ENCODE results near the gene ABLIM3.

The ABLIM3 gene

DNA sequence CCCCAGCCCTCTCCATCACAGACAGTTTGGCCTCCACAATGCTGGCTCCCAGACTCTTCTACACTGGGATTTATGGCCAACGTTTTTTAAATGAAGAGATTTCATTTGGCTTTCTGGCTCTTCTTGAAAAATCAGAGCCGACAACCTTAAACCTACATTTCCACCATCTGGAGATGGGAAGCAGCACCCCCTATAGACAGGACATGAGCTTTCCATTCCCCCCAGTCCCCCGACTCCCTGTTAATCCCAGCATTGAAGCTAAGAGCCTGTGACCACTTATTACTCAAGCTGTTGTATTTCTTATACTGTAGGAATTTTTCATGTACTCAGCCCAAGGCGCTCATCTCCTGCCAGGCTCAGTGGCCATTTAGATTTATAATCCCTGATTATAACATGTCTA is 96.4 kb downstream of the ABLIM3 start:
- Histone ChIP-seq H4K20me1 (ENCODE audit: insufficient read depth, low read length) (no peaks in the 10 kb centered on the region), H3K4me1 (ENCODE audit: low read length) (no peaks in the 10 kb centered on the region), H3K36me3 (replicated peaks; ENCODE audit: insufficient read depth, low read length) (no peaks in the 10 kb centered on the region), H3K9me2 (replicated peaks; ENCODE audit: insufficient read depth, low read length) (no peaks in the 10 kb centered on the region), H3K4me2 (ENCODE audit: low read depth, low read length) (no peak overlapping the region), H3K4me3 (ENCODE audit: low read length) (no peak overlapping the region), H3F3A (ENCODE audit: insufficient read depth, low read length) (no peaks in the 10 kb centered on the region), H3K9ac (ENCODE audit: low read length) (no peak overlapping the region), H3K79me2 (ENCODE audit: low read length) (no peaks in the 10 kb centered on the region), H3K27me3 (replicated peaks; ENCODE audit: insufficient read depth, low read length) (no peaks in the 10 kb centered on the region), H3K27ac (ENCODE audit: low read length) (no peak overlapping the region), H3K9me3 (replicated peaks; ENCODE audit: insufficient read depth, low read length) (no peaks in the 10 kb centered on the region), H2AFZ (ENCODE audit: low read length) (no peak overlapping the region)
- no peak for DNase-seq
- TF ChIP-seq, protein P1, sequence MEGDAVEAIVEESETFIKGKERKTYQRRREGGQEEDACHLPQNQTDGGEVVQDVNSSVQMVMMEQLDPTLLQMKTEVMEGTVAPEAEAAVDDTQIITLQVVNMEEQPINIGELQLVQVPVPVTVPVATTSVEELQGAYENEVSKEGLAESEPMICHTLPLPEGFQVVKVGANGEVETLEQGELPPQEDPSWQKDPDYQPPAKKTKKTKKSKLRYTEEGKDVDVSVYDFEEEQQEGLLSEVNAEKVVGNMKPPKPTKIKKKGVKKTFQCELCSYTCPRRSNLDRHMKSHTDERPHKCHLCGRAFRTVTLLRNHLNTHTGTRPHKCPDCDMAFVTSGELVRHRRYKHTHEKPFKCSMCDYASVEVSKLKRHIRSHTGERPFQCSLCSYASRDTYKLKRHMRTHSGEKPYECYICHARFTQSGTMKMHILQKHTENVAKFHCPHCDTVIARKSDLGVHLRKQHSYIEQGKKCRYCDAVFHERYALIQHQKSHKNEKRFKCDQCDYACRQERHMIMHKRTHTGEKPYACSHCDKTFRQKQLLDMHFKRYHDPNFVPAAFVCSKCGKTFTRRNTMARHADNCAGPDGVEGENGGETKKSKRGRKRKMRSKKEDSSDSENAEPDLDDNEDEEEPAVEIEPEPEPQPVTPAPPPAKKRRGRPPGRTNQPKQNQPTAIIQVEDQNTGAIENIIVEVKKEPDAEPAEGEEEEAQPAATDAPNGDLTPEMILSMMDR (IDR thresholded peaks at IDR 0.05; ENCODE audit: low read length): no peak
- TF ChIP-seq EZH2 (optimal IDR thresholded peaks at IDR 0.05; ENCODE audit: low read depth, low read length): no peak
- no peak for TF ChIP-seq EZH2phosphoT487 (IDR thresholded peaks at IDR 0.05; ENCODE audit: low read length)

DNA sequence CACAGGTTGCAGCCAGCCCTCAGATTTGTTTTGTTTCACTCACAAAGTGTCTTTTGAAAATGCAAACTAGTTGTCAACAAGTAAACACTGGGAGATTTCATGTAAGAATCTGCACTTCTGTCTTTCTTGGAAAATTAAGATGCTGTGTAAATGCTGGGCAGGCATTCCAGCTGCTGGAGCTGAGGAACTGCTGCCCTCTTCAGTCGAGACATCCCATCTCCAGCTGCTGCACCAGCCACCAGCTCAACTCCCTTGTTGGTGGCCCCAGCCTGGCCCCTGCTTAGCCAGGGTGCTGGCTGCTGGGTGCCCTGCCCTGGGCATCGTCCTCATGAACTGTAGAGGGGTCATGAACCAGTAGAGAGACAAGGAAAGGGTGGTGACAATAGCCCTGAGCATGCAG is 97.2 kb downstream of the ABLIM3 start:
- Histone ChIP-seq H3K36me3 (replicated peaks; ENCODE audit: insufficient read depth, low read length) (no peaks in the 10 kb centered on the region), H3K79me2 (ENCODE audit: low read length) (no peaks in the 10 kb centered on the region)
- DNase-seq: no peak

DNA sequence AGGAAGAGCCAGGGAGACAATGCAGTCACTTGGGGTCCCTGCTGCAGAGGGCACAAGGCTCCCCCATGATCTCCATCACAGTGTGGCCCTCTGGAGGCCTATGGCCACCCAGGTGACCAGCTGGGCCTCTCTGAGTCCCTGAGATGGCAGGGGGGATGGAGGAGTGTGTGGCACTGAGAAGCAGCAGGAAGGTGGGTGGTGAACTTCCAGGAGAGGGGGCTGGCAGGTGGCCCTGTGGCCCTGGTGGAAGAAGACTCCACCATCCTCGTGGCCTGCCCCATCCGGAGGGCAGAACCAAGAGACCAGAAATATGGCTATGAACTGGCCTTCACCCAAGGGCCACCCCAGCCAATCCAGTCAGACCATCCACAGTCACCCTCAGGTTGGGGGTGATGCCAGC is 98.6 kb downstream of the ABLIM3 start:
- no peak overlapping the region for H2AFZ ChIP-seq (ENCODE audit: low read length)
- H4K20me1 ChIP-seq (ENCODE audit: insufficient read depth, low read length): no peaks in the 10 kb centered on the region
- no peaks in the 10 kb centered on the region for H3K79me2 ChIP-seq (ENCODE audit: low read length)
- no peak overlapping the region for H3K4me3 ChIP-seq (ENCODE audit: low read length)
- H3K9me3 ChIP-seq (replicated peaks; ENCODE audit: insufficient read depth, low read length): no peaks in the 10 kb centered on the region
- TF ChIP-seq EZH2 (optimal IDR thresholded peaks at IDR 0.05; ENCODE audit: low read depth, low read length): no peak
- TF ChIP-seq EZH2phosphoT487 (IDR thresholded peaks at IDR 0.05; ENCODE audit: low read length): no peak
- TF ChIP-seq, protein P1 (IDR thresholded peaks at IDR 0.05; ENCODE audit: low read length): no peak
- DNase-seq: no peak
- no peak overlapping the region for H3K27ac ChIP-seq (ENCODE audit: low read length)
- no peaks in the 10 kb centered on the region for H3F3A ChIP-seq (ENCODE audit: insufficient read depth, low read length)
- H3K4me2 ChIP-seq (ENCODE audit: low read depth, low read length): no peak overlapping the region
- no peaks in the 10 kb centered on the region for H3K9me2 ChIP-seq (replicated peaks; ENCODE audit: insufficient read depth, low read length)
- H3K9ac ChIP-seq (ENCODE audit: low read length): no peak overlapping the region
- no peaks in the 10 kb centered on the region for H3K4me1 ChIP-seq (ENCODE audit: low read length)
- no peaks in the 10 kb centered on the region for H3K36me3 ChIP-seq (replicated peaks; ENCODE audit: insufficient read depth, low read length)
- no peaks in the 10 kb centered on the region for H3K27me3 ChIP-seq (replicated peaks; ENCODE audit: insufficient read depth, low read length)

More for the DNA sequence above, 97.2 kb downstream of the ABLIM3 start:
- Histone ChIP-seq H3K4me3 (ENCODE audit: low read length) (no peak overlapping the region), H3K4me1 (ENCODE audit: low read length) (no peaks in the 10 kb centered on the region), H4K20me1 (ENCODE audit: insufficient read depth, low read length) (no peaks in the 10 kb centered on the region), H3F3A (ENCODE audit: insufficient read depth, low read length) (no peaks in the 10 kb centered on the region), H3K4me2 (ENCODE audit: low read depth, low read length) (no peak overlapping the region), H3K9me3 (replicated peaks; ENCODE audit: insufficient read depth, low read length) (no peaks in the 10 kb centered on the region), H3K9ac (ENCODE audit: low read length) (no peak overlapping the region), H3K27ac (ENCODE audit: low read length) (no peak overlapping the region), H3K9me2 (replicated peaks; ENCODE audit: insufficient read depth, low read length) (no peaks in the 10 kb centered on the region), H2AFZ (ENCODE audit: low read length) (no peak overlapping the region), H3K27me3 (replicated peaks; ENCODE audit: insufficient read depth, low read length) (no peaks in the 10 kb centered on the region)
- TF ChIP-seq EZH2phosphoT487 (IDR thresholded peaks at IDR 0.05; ENCODE audit: low read length): no peak
- TF ChIP-seq, protein P1 (IDR thresholded peaks at IDR 0.05; ENCODE audit: low read length): no peak
- no peak for TF ChIP-seq EZH2 (optimal IDR thresholded peaks at IDR 0.05; ENCODE audit: low read depth, low read length)

Measured in MM.1S (cell line).